ENCODE measurements around the gene GSS.

- TF ChIP-seq CTCF (conservative IDR thresholded peaks at IDR 0.05; ENCODE audit: low read depth, low read length) (no peak), EZH2 (IDR thresholded peaks at IDR 0.05; ENCODE audit: low read length, unreplicated experiment) (no peak), EZH2phosphoT487 (IDR thresholded peaks at IDR 0.05; ENCODE audit: borderline replicate concordance, low read length) (no peak)
Observed at GRCh38 chr20:34999021-34999451, 43.4 kb upstream of the GSS start.
